ENCODE measurements around the gene SLC47A1. TPM values are rescaled to one million over a fixed set of nuclear protein-coding genes. Genes with fewer than 3 reads are reported as not detected.

The SLC47A1 gene
- total and polyA plus RNA-seq, 9 of the 15 experiments (the other 6 are each of a cell fraction or from before 2014, with no cell fraction given), result not detected

- TF ChIP-seq MLLT1 (IDR thresholded peaks at IDR 0.05) (peak in 1 of 2 experiments; percentile 60; a peak in 1 of 4 replicates), STAT5A (IDR thresholded peaks at IDR 0.05; ENCODE audit: borderline replicate concordance, low read length) (peak; percentile 28; the same call in 1 of the 2 replicates), SPI1 (IDR thresholded peaks at IDR 0.05; ENCODE audit: borderline replicate concordance, low read depth, low read length) (peak; percentile 50; the same call in 1 of the 2 replicates), ESRRA (IDR thresholded peaks at IDR 0.05; ENCODE audit: borderline replicate concordance, low read depth) (peak; percentile 44; the same call in 1 of the 2 replicates), SMAD4 (CRISPR knock-in tag; conservative IDR thresholded peaks at IDR 0.05) (peak; percentile 55; the same call in 1 of the 2 replicates), TAL1 (IDR thresholded peaks at IDR 0.05) (peak; percentile 86), CXXC5 (CRISPR knock-in tag; IDR thresholded peaks at IDR 0.05) (peak; percentile 43; the same call in 1 of the 2 replicates), DPF2 (IDR thresholded peaks at IDR 0.05) (peak; percentile 55; the same call in 1 of the 2 replicates), PML (IDR thresholded peaks at IDR 0.05; ENCODE audit: low read length) (0 out of 2 replicates have a peak, but pooled peaks have one; percentile 46), RNF2 (IDR thresholded peaks at IDR 0.05) (peak; percentile 42; the same call in 1 of the 2 replicates), SMARCA4 (IDR thresholded peaks at IDR 0.05) (peak; percentile 60; the same call in 1 of the 2 replicates), FOXA1 (IDR thresholded peaks at IDR 0.05; ENCODE audit: borderline replicate concordance) (peak; percentile 53; the same call in 1 of the 2 replicates)
These were observed 14.0 kb upstream of the SLC47A1 start (continued) for GRCh38 chr17:19519388-19520291.

Measured in K562 (cell line).